NCI-H1436 (cell line): Measurements from ENCODE around the gene PRRT3.
"Not testable (repeated sequence)": the region's sequence is repeated elsewhere in the genome, so short reads cannot be mapped to it uniquely, and the experiment has no call there.

Experiments
- DNase-seq: peaks from one replicate; lab custom pipeline; 2025; lab: John Stamatoyannopoulos, UW

PRRT3 gene

GRCh38 chr3:9947025-9947995 lies 4.9 kb downstream of the PRRT3 start:
- DNase-seq, result no peak

GRCh38 chr3:9946112-9947024 lies 5.8 kb downstream of the PRRT3 start:
- DNase-seq, result peak; percentile 30

- DNase-seq, result no peak
Measured at GRCh38 chr3:9945358-9945757, 6.8 kb downstream of the PRRT3 start.

GRCh38 chr3:9944271-9944670 lies 7.9 kb downstream of the PRRT3 start:
- DNase-seq, result no peak

GRCh38 chr3:9942934-9943690 lies 9.1 kb downstream of the PRRT3 start:
- DNase-seq, result no peak

GRCh38 chr3:9942164-9942563 lies 10.0 kb downstream of the PRRT3 start:
- no peak for DNase-seq

GRCh38 chr3:9940746-9941145 lies 11.5 kb downstream of the PRRT3 start:
- DNase-seq, result no peak

- not testable (repeated sequence) for DNase-seq
Measured at GRCh38 chr3:9939906-9940305, 12.3 kb downstream of the PRRT3 start.

GRCh38 chr3:9938966-9939365 lies 13.2 kb downstream of the PRRT3 start:
- no peak for DNase-seq

GRCh38 chr3:9937486-9938238 lies 14.5 kb downstream of the PRRT3 start:
- no peak for DNase-seq

- no peak for DNase-seq
Measured at GRCh38 chr3:9935966-9936510, 16.2 kb downstream of the PRRT3 start.

- no peak for DNase-seq
Measured at GRCh38 chr3:9934993-9935392, 17.2 kb downstream of the PRRT3 start.

- no peak for DNase-seq
Measured at GRCh38 chr3:9934235-9934621, 18.0 kb downstream of the PRRT3 start.

GRCh38 chr3:9933561-9934234 lies 18.5 kb downstream of the PRRT3 start, which contains the start of gene CRELD1:
Gene CRELD1, plus strand, starts transcription at chr3:9933834. Its CDS starts 605 bp downstream, at chr3:9934439.
- DNase-seq, result peak; percentile 83

- DNase-seq, result peak; percentile 53
Measured at GRCh38 chr3:9932843-9933560, 19.2 kb downstream of the PRRT3 start.

- no peak for DNase-seq
Measured at GRCh38 chr3:9932535-9932842, 19.7 kb downstream of the PRRT3 start.

- DNase-seq, result no peak
Measured at GRCh38 chr3:9930804-9931418, 21.3 kb downstream of the PRRT3 start.

- DNase-seq, result no peak
Measured at GRCh38 chr3:9928158-9928557, 24.1 kb downstream of the PRRT3 start.
